Measurements from ENCODE around the gene TCN2.
"Not testable (repeated sequence)": the region's sequence is repeated elsewhere in the genome, so short reads cannot be mapped to it uniquely, and the experiment has no call there.

TCN2 gene

DNA sequence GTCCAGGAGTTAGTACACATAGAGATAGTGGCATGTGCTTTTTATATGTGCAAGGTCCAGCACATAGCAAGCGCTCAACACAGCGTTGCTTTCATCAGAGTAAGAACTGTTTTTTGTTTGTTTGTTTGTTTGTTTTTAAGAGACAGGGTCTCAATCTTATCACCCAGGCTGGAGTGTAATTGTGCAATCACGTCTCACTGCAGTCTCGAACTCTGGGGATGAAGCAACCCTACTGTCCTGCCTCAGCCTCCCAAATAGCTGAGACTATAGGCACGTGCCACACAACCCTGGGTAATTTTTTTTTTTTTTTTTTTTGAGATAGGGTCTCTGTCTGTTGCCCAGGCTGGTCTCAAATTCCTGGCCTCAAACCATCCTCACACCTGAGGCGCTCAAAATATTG lies 10.8 kb downstream of the TCN2 start:
- no peak overlapping the region for H3K9ac ChIP-seq (ENCODE audit: low read depth, low read length)
- H3K4me3 ChIP-seq (ENCODE audit: low read depth in 1 of 2, low read length in 2 of 2), result no peak overlapping the region
- no peaks in the 10 kb centered on the region for H3K36me3 ChIP-seq (ENCODE audit: insufficient read depth, low read length)
- DNase-seq (no peak), ATAC-seq (ENCODE audit: insufficient read depth, low read depth) (no peak)
- H4K20me1 ChIP-seq (ENCODE audit: insufficient read depth, low read length), result no peaks in the 10 kb centered on the region
- H3K27ac ChIP-seq (ENCODE audit: low read length), result no peak overlapping the region
- TF ChIP-seq, protein P1, sequence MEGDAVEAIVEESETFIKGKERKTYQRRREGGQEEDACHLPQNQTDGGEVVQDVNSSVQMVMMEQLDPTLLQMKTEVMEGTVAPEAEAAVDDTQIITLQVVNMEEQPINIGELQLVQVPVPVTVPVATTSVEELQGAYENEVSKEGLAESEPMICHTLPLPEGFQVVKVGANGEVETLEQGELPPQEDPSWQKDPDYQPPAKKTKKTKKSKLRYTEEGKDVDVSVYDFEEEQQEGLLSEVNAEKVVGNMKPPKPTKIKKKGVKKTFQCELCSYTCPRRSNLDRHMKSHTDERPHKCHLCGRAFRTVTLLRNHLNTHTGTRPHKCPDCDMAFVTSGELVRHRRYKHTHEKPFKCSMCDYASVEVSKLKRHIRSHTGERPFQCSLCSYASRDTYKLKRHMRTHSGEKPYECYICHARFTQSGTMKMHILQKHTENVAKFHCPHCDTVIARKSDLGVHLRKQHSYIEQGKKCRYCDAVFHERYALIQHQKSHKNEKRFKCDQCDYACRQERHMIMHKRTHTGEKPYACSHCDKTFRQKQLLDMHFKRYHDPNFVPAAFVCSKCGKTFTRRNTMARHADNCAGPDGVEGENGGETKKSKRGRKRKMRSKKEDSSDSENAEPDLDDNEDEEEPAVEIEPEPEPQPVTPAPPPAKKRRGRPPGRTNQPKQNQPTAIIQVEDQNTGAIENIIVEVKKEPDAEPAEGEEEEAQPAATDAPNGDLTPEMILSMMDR (IDR thresholded peaks at IDR 0.05; ENCODE audit: borderline replicate concordance, extremely low read depth, low read length, poor library complexity, severe bottlenecking), result no peak
- no peak for TF ChIP-seq EZH2 (IDR thresholded peaks at IDR 0.05; ENCODE audit: borderline replicate concordance, low read depth, low read length, severe bottlenecking)
- no peaks in the 10 kb centered on the region for H3K4me1 ChIP-seq (ENCODE audit: insufficient read depth, low read length)
- H3K79me2 ChIP-seq (ENCODE audit: insufficient read depth, low read length), result no peaks in the 10 kb centered on the region
- H3K9me3 ChIP-seq (ENCODE audit: insufficient read depth, low read length, severe bottlenecking), result no peaks in the 10 kb centered on the region
- H3K4me2 ChIP-seq (ENCODE audit: insufficient read depth, low read length), result no peak overlapping the region
- H3K27me3 ChIP-seq (ENCODE audit: insufficient read depth, low read length, poor library complexity), result no peaks in the 10 kb centered on the region
- no peak overlapping the region for H2AFZ ChIP-seq (ENCODE audit: low read depth, low read length)

DNA sequence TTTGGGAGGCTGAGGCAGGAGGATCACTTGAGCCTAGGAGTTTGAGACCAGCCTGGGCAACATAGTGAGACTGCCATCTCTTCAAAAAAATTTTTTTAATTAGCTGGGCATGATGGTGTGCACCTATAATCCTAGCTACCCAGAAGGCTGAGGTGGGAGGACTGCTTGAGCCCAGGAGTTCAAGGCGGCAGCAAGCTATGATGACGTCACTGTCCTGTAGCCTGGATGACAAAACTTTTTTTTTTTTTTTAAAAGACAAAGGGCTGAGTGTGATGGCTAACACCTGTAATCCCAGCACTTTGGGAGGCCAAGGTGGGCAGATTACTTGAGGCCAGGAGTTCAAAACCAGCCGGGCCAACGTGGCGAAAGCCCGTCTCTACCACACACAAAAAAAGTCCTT lies 12.9 kb downstream of the TCN2 start:
- H3K27ac ChIP-seq (ENCODE audit: low read length); H4K20me1 ChIP-seq (ENCODE audit: insufficient read depth, low read length); H3K9ac ChIP-seq (ENCODE audit: low read depth, low read length); H3K4me2 ChIP-seq (ENCODE audit: insufficient read depth, low read length); H3K4me1 ChIP-seq (ENCODE audit: insufficient read depth, low read length); H3K4me3 ChIP-seq (ENCODE audit: low read depth in 1 of 2, low read length in 2 of 2); H2AFZ ChIP-seq (ENCODE audit: low read depth, low read length); H3K27me3 ChIP-seq (ENCODE audit: insufficient read depth, low read length, poor library complexity); ATAC-seq (ENCODE audit: insufficient read depth, low read depth); H3K9me3 ChIP-seq (ENCODE audit: insufficient read depth, low read length, severe bottlenecking); H3K79me2 ChIP-seq (ENCODE audit: insufficient read depth, low read length); H3K36me3 ChIP-seq (ENCODE audit: insufficient read depth, low read length); DNase-seq: not testable (repeated sequence)

DNA sequence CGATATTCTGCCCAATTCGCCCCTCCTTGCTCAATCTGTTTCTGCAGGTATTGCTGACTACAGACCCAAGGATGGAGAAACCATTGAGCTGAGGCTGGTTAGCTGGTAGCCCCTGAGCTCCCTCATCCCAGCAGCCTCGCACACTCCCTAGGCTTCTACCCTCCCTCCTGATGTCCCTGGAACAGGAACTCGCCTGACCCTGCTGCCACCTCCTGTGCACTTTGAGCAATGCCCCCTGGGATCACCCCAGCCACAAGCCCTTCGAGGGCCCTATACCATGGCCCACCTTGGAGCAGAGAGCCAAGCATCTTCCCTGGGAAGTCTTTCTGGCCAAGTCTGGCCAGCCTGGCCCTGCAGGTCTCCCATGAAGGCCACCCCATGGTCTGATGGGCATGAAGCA lies 19.4 kb downstream of the TCN2 start:
- TF ChIP-seq, protein P1 (IDR thresholded peaks at IDR 0.05; ENCODE audit: borderline replicate concordance, extremely low read depth, low read length, poor library complexity, severe bottlenecking), result no peak
- no peak for ATAC-seq (ENCODE audit: insufficient read depth, low read depth)
- no peaks in the 10 kb centered on the region for H3K27me3 ChIP-seq (ENCODE audit: insufficient read depth, low read length, poor library complexity)
- no peak overlapping the region for H3K9ac ChIP-seq (ENCODE audit: low read depth, low read length)
- no peak for DNase-seq
- no peaks in the 10 kb centered on the region for H3K36me3 ChIP-seq (ENCODE audit: insufficient read depth, low read length)
- no peaks in the 10 kb centered on the region for H3K4me1 ChIP-seq (ENCODE audit: insufficient read depth, low read length)
- no peaks in the 10 kb centered on the region for H3K79me2 ChIP-seq (ENCODE audit: insufficient read depth, low read length)
- no peak overlapping the region for H3K4me2 ChIP-seq (ENCODE audit: insufficient read depth, low read length)
- H3K9me3 ChIP-seq (ENCODE audit: insufficient read depth, low read length, severe bottlenecking), result no peaks in the 10 kb centered on the region
- H3K4me3 ChIP-seq (ENCODE audit: low read depth in 1 of 2, low read length in 2 of 2), result no peak overlapping the region
- H4K20me1 ChIP-seq (ENCODE audit: insufficient read depth, low read length), result no peaks in the 10 kb centered on the region
- H2AFZ ChIP-seq (ENCODE audit: low read depth, low read length), result no peak overlapping the region
- no peak overlapping the region for H3K27ac ChIP-seq (ENCODE audit: low read length)

DNA sequence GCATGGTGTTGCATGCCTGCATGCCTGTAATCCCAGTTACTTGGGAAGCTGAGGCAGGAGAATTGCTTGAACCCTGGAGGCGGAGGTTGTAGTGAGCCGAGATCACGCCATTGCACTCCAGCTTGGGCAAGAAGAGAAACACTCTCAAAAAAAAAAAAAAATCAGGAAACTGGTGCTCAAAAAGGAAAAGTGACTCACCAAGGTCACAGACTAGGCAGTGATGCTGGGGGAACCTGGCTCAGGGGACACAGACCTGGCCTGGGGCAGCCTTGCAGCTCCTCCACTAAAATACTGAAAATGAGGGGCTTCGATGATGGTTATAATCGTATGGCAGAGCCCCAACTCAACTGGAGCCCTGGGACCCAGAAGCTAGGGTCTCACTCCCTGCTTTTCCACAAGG lies 20.5 kb downstream of the TCN2 start:
- H3K9ac ChIP-seq (ENCODE audit: low read depth, low read length), result no peak overlapping the region
- H3K79me2 ChIP-seq (ENCODE audit: insufficient read depth, low read length), result no peaks in the 10 kb centered on the region
- no peak overlapping the region for H3K4me3 ChIP-seq (ENCODE audit: low read depth in 1 of 2, low read length in 2 of 2)
- no peaks in the 10 kb centered on the region for H3K4me1 ChIP-seq (ENCODE audit: insufficient read depth, low read length)
- no peak overlapping the region for H3K27ac ChIP-seq (ENCODE audit: low read length)
- ATAC-seq (ENCODE audit: insufficient read depth, low read depth) (no peak), DNase-seq (no peak)
- no peak for TF ChIP-seq EZH2 (IDR thresholded peaks at IDR 0.05; ENCODE audit: borderline replicate concordance, low read depth, low read length, severe bottlenecking)
- TF ChIP-seq, protein P1 (IDR thresholded peaks at IDR 0.05; ENCODE audit: borderline replicate concordance, extremely low read depth, low read length, poor library complexity, severe bottlenecking), result no peak
- no peak overlapping the region for H2AFZ ChIP-seq (ENCODE audit: low read depth, low read length)
- no peaks in the 10 kb centered on the region for H3K9me3 ChIP-seq (ENCODE audit: insufficient read depth, low read length, severe bottlenecking)
- H3K36me3 ChIP-seq (ENCODE audit: insufficient read depth, low read length), result no peaks in the 10 kb centered on the region
- H3K4me2 ChIP-seq (ENCODE audit: insufficient read depth, low read length), result no peak overlapping the region
- H4K20me1 ChIP-seq (ENCODE audit: insufficient read depth, low read length), result no peaks in the 10 kb centered on the region
- H3K27me3 ChIP-seq (ENCODE audit: insufficient read depth, low read length, poor library complexity), result no peaks in the 10 kb centered on the region

All from DND-41 (cell line).